HG03342 (cell line): ENCODE results near the gene SLC22A7.

ENCODE experiments used
- ATAC-seq: cut with Tn5 transposase; IDR thresholded peaks from one replicate; pipeline ENCODE4 v1.9.1; 2021; ENCODE audit warnings: mild to moderate bottlenecking, moderate library complexity; ENCODE audit not compliant: unreplicated experiment

SLC22A7 gene

GRCh38 chr6:43297644-43298564 lies at the start of gene SLC22A7:
Gene SLC22A7 (plus strand): TSS chr6:43298260. CDS start chr6:43298359, 99 bp downstream.
- no peak for ATAC-seq

GRCh38 chr6:43248791-43249190 lies 49.3 kb upstream of the SLC22A7 start:
- no peak for ATAC-seq

- no peak for ATAC-seq
Measured at GRCh38 chr6:43250992-43251373, 47.1 kb upstream of the SLC22A7 start.

GRCh38 chr6:43253401-43253800 lies 44.7 kb upstream of the SLC22A7 start:
- no peak for ATAC-seq

GRCh38 chr6:43254138-43254817 lies 43.8 kb upstream of the SLC22A7 start:
- ATAC-seq, result no peak

GRCh38 chr6:43254846-43255245 lies 43.2 kb upstream of the SLC22A7 start:
- no peak for ATAC-seq

- ATAC-seq, result no peak
Measured at GRCh38 chr6:43255408-43256054, 42.5 kb upstream of the SLC22A7 start.

GRCh38 chr6:43256670-43257366 lies 41.2 kb upstream of the SLC22A7 start:
- no peak for ATAC-seq

- no peak for ATAC-seq
Measured at GRCh38 chr6:43257367-43258145, 40.5 kb upstream of the SLC22A7 start.

- no peak for ATAC-seq
Measured at GRCh38 chr6:43258180-43258579, 39.9 kb upstream of the SLC22A7 start.

- ATAC-seq, result no peak
Measured at GRCh38 chr6:43258807-43259686, 39.0 kb upstream of the SLC22A7 start.

GRCh38 chr6:43260791-43261190 lies 37.3 kb upstream of the SLC22A7 start:
- ATAC-seq, result no peak

- no peak for ATAC-seq
Measured at GRCh38 chr6:43261198-43261597, 36.9 kb upstream of the SLC22A7 start.

- ATAC-seq, result no peak
Measured at GRCh38 chr6:43262000-43262779, 35.9 kb upstream of the SLC22A7 start.

GRCh38 chr6:43262780-43263313 lies 35.2 kb upstream of the SLC22A7 start:
- no peak for ATAC-seq

- ATAC-seq, result peak; percentile 79
Measured at GRCh38 chr6:43263314-43264178, 34.5 kb upstream of the SLC22A7 start.

- no peak for ATAC-seq
Measured at GRCh38 chr6:43264599-43265145, 33.4 kb upstream of the SLC22A7 start.
